ENCODE results near the gene SH3GLB1. TPM values are rescaled to one million over a fixed set of nuclear protein-coding genes. Genes with fewer than 3 reads are reported as not detected.

The SH3GLB1 gene
- total RNA-seq, 2 experiments from 2014 or later: 17.7 to 37.5 TPM

DNA sequence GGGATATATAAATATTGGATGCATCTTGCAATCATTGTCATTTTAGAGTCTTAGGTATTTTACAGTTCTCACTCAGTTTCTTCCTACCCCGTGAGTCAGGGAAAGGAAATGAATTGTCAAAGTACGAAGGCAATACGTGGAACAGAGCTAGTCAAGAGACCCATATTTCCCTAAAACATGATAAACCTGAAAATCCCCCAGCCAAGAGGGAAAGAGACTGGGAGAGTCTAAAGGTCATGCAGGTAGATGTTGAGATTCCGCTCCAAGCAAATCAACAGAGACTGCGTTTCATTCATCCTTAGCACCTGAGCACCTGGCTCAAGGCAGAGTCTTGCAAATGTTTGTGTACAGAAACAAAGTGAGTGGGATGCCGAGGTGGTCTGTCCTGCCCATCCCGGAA, 58.0 kb downstream of the SH3GLB1 start:
- no peak overlapping the region for H3K4me3 ChIP-seq (ENCODE audit: low read depth, low read length, poor library complexity, severe bottlenecking)
- H3K9me2 ChIP-seq (ENCODE audit: insufficient read depth, low read length): no peaks in the 10 kb centered on the region
- peaks cover 12% of the 10 kb centered on the region; the same call in 1 of the 2 replicates for H3K36me3 ChIP-seq (ENCODE audit: insufficient read depth, low read length)
- ChIA-PET CTCF (ENCODE audit: unreplicated experiment) (no interaction called here), POLR2A (interaction anchor here (1.1 kb wide), 1 partner anchor 11 kb away, joined by 4 read pairs; no protein-coding TSS in a partner anchor)
- intact Hi-C loops (cut with micrococcal nuclease; ENCODE audit: unreplicated experiment): no loop called here
- no peak overlapping the region for H3K27ac ChIP-seq (ENCODE audit: low read depth, low read length, poor library complexity, severe bottlenecking)
- H3K4me2 ChIP-seq (ENCODE audit: low read length): no peak overlapping the region
- peaks cover 21% of the 10 kb centered on the region; the same call in 1 of the 2 replicates for H3K9me3 ChIP-seq (ENCODE audit: low read length)
- peaks cover 20% of the 10 kb centered on the region for H3K4me1 ChIP-seq (ENCODE audit: insufficient read depth, low read length, poor library complexity, severe bottlenecking)
- H2AFZ ChIP-seq (ENCODE audit: low read length): no peak overlapping the region
- no peaks in the 10 kb centered on the region for H3K79me2 ChIP-seq (ENCODE audit: insufficient read depth, low read depth, low read length)
- BruUV-seq (replicated peaks): no TSS peak
- H4K20me1 ChIP-seq (ENCODE audit: insufficient read depth, low read length): no peaks in the 10 kb centered on the region
- DNase-seq (ENCODE audit: low spot score): no peak
- TF ChIP-seq, protein P1, sequence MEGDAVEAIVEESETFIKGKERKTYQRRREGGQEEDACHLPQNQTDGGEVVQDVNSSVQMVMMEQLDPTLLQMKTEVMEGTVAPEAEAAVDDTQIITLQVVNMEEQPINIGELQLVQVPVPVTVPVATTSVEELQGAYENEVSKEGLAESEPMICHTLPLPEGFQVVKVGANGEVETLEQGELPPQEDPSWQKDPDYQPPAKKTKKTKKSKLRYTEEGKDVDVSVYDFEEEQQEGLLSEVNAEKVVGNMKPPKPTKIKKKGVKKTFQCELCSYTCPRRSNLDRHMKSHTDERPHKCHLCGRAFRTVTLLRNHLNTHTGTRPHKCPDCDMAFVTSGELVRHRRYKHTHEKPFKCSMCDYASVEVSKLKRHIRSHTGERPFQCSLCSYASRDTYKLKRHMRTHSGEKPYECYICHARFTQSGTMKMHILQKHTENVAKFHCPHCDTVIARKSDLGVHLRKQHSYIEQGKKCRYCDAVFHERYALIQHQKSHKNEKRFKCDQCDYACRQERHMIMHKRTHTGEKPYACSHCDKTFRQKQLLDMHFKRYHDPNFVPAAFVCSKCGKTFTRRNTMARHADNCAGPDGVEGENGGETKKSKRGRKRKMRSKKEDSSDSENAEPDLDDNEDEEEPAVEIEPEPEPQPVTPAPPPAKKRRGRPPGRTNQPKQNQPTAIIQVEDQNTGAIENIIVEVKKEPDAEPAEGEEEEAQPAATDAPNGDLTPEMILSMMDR (conservative IDR thresholded peaks at IDR 0.05; ENCODE audit: low read length): no peak
- TF ChIP-seq EZH2phosphoT487 (IDR thresholded peaks at IDR 0.05; ENCODE audit: borderline replicate concordance, low read depth, low read length): no peak

GRCh38 chr1:86764523-86764922, 60.1 kb downstream of the SH3GLB1 start:
- Histone ChIP-seq H3K4me2 (ENCODE audit: low read length) (no peak overlapping the region), H2AFZ (ENCODE audit: low read length) (no peak overlapping the region), H3K9me2 (ENCODE audit: insufficient read depth, low read length) (no peaks in the 10 kb centered on the region), H3K36me3 (ENCODE audit: insufficient read depth, low read length) (peaks cover 10% of the 10 kb centered on the region; the same call in 1 of the 2 replicates), H3K9me3 (ENCODE audit: low read length) (peaks cover 21% of the 10 kb centered on the region; the same call in 1 of the 2 replicates), H3K79me2 (ENCODE audit: insufficient read depth, low read depth, low read length) (no peaks in the 10 kb centered on the region), H3K4me3 (ENCODE audit: low read depth, low read length, poor library complexity, severe bottlenecking) (no peak overlapping the region), H4K20me1 (ENCODE audit: insufficient read depth, low read length) (no peaks in the 10 kb centered on the region), H3K4me1 (ENCODE audit: insufficient read depth, low read length, poor library complexity, severe bottlenecking) (peaks cover 23% of the 10 kb centered on the region), H3K27ac (ENCODE audit: low read depth, low read length, poor library complexity, severe bottlenecking) (no peak overlapping the region)
- ChIA-PET POLR2A (interaction anchor here (1.1 kb wide), 1 partner anchor 9 kb away, joined by 6 read pairs; no protein-coding TSS in a partner anchor), CTCF (ENCODE audit: unreplicated experiment) (no interaction called here)
- intact Hi-C loops (cut with micrococcal nuclease; ENCODE audit: unreplicated experiment): no loop called here
- DNase-seq (ENCODE audit: low spot score): no peak
- no TSS peak for BruUV-seq (replicated peaks)
- no peak for TF ChIP-seq EZH2phosphoT487 (IDR thresholded peaks at IDR 0.05; ENCODE audit: borderline replicate concordance, low read depth, low read length)
- TF ChIP-seq, protein P1 (conservative IDR thresholded peaks at IDR 0.05; ENCODE audit: low read length): no peak

DNA sequence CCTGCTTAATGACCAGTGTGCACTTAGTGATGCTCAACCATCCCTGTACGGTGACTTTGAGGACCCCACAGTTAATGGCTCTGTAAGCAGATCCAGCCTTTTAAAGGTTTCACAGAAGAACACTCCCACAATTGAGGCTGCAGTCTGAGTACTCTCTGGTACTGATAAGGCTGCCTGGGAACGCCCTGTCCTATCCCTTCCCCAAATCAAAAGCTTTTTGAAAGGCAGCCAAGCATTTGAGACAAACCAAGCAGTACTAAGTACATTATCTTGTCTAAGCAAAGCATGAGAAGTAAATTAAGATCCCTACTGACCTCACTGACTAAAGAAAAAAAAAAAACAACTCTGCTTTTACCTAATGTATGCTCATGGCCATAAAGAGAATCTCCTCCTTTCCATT, 60.7 kb downstream of the SH3GLB1 start:
- DNase-seq (ENCODE audit: low spot score): no peak
- Histone ChIP-seq H3K36me3 (ENCODE audit: insufficient read depth, low read length) (peaks cover 10% of the 10 kb centered on the region; the same call in 1 of the 2 replicates), H3K79me2 (ENCODE audit: insufficient read depth, low read depth, low read length) (no peaks in the 10 kb centered on the region), H3K4me1 (ENCODE audit: insufficient read depth, low read length, poor library complexity, severe bottlenecking) (peaks cover 23% of the 10 kb centered on the region), H2AFZ (ENCODE audit: low read length) (no peak overlapping the region), H3K4me2 (ENCODE audit: low read length) (no peak overlapping the region), H3K9me3 (ENCODE audit: low read length) (peaks cover 20% of the 10 kb centered on the region; the same call in 1 of the 2 replicates), H3K4me3 (ENCODE audit: low read depth, low read length, poor library complexity, severe bottlenecking) (no peak overlapping the region), H4K20me1 (ENCODE audit: insufficient read depth, low read length) (no peaks in the 10 kb centered on the region), H3K9me2 (ENCODE audit: insufficient read depth, low read length) (no peaks in the 10 kb centered on the region), H3K27ac (ENCODE audit: low read depth, low read length, poor library complexity, severe bottlenecking) (no peak overlapping the region)
- BruUV-seq (replicated peaks): no TSS peak
- intact Hi-C loops (cut with micrococcal nuclease; ENCODE audit: unreplicated experiment): no loop called here
- CTCF ChIA-PET (ENCODE audit: unreplicated experiment): no interaction called here
- POLR2A ChIA-PET: interaction anchor here (1.1 kb wide), 1 partner anchor 8 kb away, joined by 6 read pairs; no protein-coding TSS in a partner anchor
- TF ChIP-seq, protein P1 (conservative IDR thresholded peaks at IDR 0.05; ENCODE audit: low read length): no peak
- no peak for TF ChIP-seq EZH2phosphoT487 (IDR thresholded peaks at IDR 0.05; ENCODE audit: borderline replicate concordance, low read depth, low read length)
